GM12873 (cell line): ENCODE measurements around the gene PTPRU.

Experiments used
- TF ChIP-seq, protein P1 (sequence below): IDR thresholded peaks from 2 replicates; pipeline ENCODE4 v1.5.1; 2012; ENCODE audit warnings: low read depth, mild to moderate bottlenecking, moderate library complexity, low read length, control low read depth; ENCODE audit not compliant: insufficient read depth; ENCODE audit errors: missing control alignments

Gene PTPRU

DNA sequence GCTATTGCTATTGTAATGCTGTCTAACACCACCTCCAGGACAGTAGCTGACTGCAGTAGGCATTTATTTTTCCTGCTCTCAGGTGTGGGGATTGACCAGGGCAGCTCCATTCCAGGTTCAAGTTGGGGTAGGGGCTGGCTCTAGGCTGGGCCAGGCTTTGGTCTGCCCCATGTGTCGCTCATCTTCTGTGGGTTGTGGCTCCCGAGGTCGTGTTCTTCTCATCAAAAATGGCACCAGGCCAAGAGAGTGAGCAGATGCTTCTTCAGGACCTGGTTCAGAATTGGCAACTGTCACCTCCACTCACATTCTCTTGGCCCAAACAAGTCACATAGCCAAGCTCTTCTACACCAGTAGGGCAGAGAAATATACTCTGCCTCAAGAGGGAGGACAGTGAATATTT lies 133.7 kb downstream of the PTPRU start:
- TF ChIP-seq, protein P1, sequence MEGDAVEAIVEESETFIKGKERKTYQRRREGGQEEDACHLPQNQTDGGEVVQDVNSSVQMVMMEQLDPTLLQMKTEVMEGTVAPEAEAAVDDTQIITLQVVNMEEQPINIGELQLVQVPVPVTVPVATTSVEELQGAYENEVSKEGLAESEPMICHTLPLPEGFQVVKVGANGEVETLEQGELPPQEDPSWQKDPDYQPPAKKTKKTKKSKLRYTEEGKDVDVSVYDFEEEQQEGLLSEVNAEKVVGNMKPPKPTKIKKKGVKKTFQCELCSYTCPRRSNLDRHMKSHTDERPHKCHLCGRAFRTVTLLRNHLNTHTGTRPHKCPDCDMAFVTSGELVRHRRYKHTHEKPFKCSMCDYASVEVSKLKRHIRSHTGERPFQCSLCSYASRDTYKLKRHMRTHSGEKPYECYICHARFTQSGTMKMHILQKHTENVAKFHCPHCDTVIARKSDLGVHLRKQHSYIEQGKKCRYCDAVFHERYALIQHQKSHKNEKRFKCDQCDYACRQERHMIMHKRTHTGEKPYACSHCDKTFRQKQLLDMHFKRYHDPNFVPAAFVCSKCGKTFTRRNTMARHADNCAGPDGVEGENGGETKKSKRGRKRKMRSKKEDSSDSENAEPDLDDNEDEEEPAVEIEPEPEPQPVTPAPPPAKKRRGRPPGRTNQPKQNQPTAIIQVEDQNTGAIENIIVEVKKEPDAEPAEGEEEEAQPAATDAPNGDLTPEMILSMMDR: no peak

DNA sequence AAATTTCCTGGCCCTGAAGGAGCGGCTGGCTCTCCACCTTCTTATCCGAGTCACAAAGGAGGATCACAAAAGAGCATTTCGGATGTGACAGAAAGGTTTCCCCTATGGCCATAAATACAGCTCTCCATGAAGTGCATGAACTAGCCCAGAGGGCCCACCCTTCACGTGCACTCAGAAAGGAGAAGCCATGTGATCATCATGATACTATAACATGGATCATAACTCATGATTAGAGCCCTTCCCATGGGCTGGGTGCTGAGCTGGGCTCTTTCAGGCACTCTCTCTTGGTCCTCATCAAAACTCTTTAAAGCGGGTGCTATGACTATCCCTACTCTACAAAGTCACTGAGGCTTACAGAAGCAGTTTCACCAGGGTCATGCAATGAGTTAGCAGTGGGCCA lies 135.0 kb downstream of the PTPRU start:
- TF ChIP-seq, protein P1: no peak

DNA sequence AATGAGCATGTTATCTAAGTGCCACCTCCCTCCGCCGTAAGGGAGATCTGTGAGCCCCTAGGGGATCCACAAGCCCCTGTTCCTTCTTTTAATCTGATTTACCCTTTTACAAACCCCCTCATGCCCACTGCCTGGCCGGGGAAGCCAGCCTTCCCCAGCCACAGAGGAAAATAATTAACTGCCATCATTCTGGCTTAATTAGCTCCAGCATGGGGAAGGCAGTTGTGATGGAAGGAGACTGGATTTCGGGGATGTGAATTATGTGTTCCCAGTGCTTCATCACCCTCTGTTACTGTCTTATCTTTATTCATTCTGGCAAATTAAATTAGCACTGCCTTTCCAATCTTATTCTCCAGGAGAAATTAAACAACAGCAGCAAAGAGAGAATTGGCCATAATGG lies 135.8 kb downstream of the PTPRU start:
- TF ChIP-seq, protein P1: no peak
